Measurements from ENCODE around the gene ANKRD65. TPM values are rescaled to one million over a fixed set of nuclear protein-coding genes. Genes with fewer than 3 reads are reported as not detected.

ANKRD65 gene
- total RNA-seq, 1 experiment from 2014 or later, result 0.18 TPM

DNA sequence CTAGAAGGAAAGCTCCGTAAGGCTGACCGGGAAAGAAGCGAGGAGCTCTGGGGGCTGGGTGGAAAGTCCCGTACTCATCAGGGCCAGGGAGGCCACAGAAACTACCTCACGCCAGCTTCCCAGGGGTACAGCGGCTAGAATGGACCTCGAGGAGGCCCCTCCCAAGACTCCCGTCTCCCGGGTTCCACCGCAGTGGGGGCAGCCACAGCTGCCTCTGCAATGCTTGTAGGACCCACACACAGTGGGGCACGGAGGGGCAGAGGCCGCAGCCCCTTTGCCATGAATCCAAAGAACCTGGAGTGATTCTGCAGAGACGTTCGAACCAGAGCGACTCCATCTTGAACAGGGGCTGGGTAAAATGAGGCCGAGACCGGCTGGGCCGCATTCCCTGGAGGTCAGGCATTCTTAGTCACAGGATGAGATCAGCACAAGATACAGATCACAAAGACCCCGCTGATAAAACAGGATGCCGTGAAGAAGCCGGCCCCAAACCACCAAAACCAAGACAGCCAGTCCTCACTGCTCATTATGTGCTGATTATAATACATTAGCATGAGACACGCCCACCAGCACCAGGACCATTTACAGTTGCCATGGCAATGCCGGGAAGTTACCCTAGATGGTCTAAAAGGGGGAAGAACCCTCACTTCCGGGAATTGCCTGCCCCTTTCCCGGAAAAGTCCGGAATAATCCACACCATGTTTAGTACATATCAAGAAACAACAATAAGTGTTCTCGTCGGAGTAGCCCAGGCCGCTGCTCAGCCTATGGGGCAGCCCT, 1.6 kb upstream of the ANKRD65 start:
- no peak for ATAC-seq
- BruUV-seq (replicated peaks), result no TSS peak
- H2AFZ ChIP-seq (ENCODE audit: low read length), result peak overlapping the region; percentile 51
- no peaks in the 10 kb centered on the region for H3K9me2 ChIP-seq (replicated peaks; ENCODE audit: low read length)
- H3K27me3 ChIP-seq (ENCODE audit: low read length), result no peaks in the 10 kb centered on the region
- no peak overlapping the region for H3K9ac ChIP-seq (ENCODE audit: low read length)
- no peaks in the 10 kb centered on the region for H3K9me3 ChIP-seq (ENCODE audit: low read length)
- no peak overlapping the region for H3K27ac ChIP-seq (ENCODE audit: low read length)
- H3F3A ChIP-seq (ENCODE audit: low read length, unreplicated experiment), result no peaks in the 10 kb centered on the region
- TF ChIP-seq EZH2 (IDR thresholded peaks at IDR 0.05; ENCODE audit: low read length, unreplicated experiment), result no peak
- no peak for TF ChIP-seq EZH2phosphoT487 (IDR thresholded peaks at IDR 0.05; ENCODE audit: borderline replicate concordance, low read length)
- no peak for TF ChIP-seq CTCF (conservative IDR thresholded peaks at IDR 0.05; ENCODE audit: low read depth, low read length)
- ChIA-PET CTCF (no interaction called here), POLR2A (ENCODE audit: unreplicated experiment) (no interaction called here)
- no peak overlapping the region for H3K4me3 ChIP-seq (ENCODE audit: low read length)
- no peaks in the 10 kb centered on the region for H4K20me1 ChIP-seq (ENCODE audit: low read length)
- peak; percentile 77 for DNase-seq
- peaks cover 15% of the 10 kb centered on the region for H3K4me1 ChIP-seq (ENCODE audit: insufficient read depth, low read length)
- intact Hi-C loops (cut with micrococcal nuclease), result no loop called here
- H3K79me2 ChIP-seq (ENCODE audit: low read length), result no peaks in the 10 kb centered on the region
- peak overlapping the region; percentile 32; the same call in 1 of the 2 replicates for H3K4me2 ChIP-seq (ENCODE audit: low read length)
- no peaks in the 10 kb centered on the region for H3K36me3 ChIP-seq (ENCODE audit: low read depth, low read length)

DNA sequence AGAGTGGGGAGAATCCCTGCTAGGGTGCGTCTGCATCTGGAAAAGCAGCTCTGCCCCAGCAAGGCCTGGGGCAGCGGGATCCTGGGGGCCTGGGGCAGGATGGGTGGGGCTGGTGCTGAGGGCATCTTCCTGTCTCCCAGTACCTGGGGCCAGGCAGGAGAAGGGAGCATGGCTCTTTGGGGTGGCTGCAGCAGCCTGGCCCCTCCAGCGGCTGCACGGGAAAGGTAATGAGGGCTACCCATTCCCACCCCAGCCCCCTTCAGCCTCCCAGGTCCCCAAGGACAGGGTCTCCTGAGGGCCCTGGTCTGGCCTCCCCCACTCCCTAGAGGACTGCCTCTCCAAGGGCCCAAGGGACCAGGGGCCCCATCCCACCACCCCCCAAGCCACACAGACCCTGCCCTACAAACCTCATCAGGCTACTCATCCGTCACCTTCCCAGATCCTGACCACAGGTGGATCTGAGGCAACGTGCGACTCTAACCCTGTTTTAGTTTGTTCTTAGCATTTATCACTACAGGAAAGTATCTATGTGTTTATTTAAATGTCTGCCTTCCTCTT, 910 bp upstream of the ANKRD65 start:
- no TSS peak for BruUV-seq (replicated peaks)
- intact Hi-C loops (cut with micrococcal nuclease), result no loop called here
- no peaks in the 10 kb centered on the region for H3K9me2 ChIP-seq (replicated peaks; ENCODE audit: low read length)
- H3K27ac ChIP-seq (ENCODE audit: low read length), result no peak overlapping the region
- ATAC-seq, result no peak
- peak overlapping the region; percentile 51; the same call in 1 of the 2 replicates for H2AFZ ChIP-seq (ENCODE audit: low read length)
- 0 out of 2 replicates have a peak overlapping the region, but pooled peaks have one; percentile 32 for H3K4me2 ChIP-seq (ENCODE audit: low read length)
- H3K4me3 ChIP-seq (ENCODE audit: low read length), result no peak overlapping the region
- TF ChIP-seq EZH2 (IDR thresholded peaks at IDR 0.05; ENCODE audit: low read length, unreplicated experiment) (no peak), EZH2phosphoT487 (IDR thresholded peaks at IDR 0.05; ENCODE audit: borderline replicate concordance, low read length) (no peak), CTCF (conservative IDR thresholded peaks at IDR 0.05; ENCODE audit: low read depth, low read length) (no peak)
- no peak for DNase-seq
- no peaks in the 10 kb centered on the region for H3K79me2 ChIP-seq (ENCODE audit: low read length)
- CTCF ChIA-PET, result no interaction called here
- H3K27me3 ChIP-seq (ENCODE audit: low read length), result no peaks in the 10 kb centered on the region
- H3K36me3 ChIP-seq (ENCODE audit: low read depth, low read length), result no peaks in the 10 kb centered on the region
- no peaks in the 10 kb centered on the region for H4K20me1 ChIP-seq (ENCODE audit: low read length)
- POLR2A ChIA-PET (ENCODE audit: unreplicated experiment), result no interaction called here
- no peak overlapping the region for H3K9ac ChIP-seq (ENCODE audit: low read length)
- peaks cover 15% of the 10 kb centered on the region for H3K4me1 ChIP-seq (ENCODE audit: insufficient read depth, low read length)
- no peaks in the 10 kb centered on the region for H3F3A ChIP-seq (ENCODE audit: low read length, unreplicated experiment)
- H3K9me3 ChIP-seq (ENCODE audit: low read length), result no peaks in the 10 kb centered on the region

GRCh38 chr1:1420654-1421141, 378 bp downstream of the ANKRD65 start:
- Histone ChIP-seq H3F3A (ENCODE audit: low read length, unreplicated experiment) (no peaks in the 10 kb centered on the region), H3K4me1 (ENCODE audit: insufficient read depth, low read length) (peaks cover 15% of the 10 kb centered on the region), H3K27me3 (ENCODE audit: low read length) (no peaks in the 10 kb centered on the region), H3K9me2 (replicated peaks; ENCODE audit: low read length) (no peaks in the 10 kb centered on the region), H3K79me2 (ENCODE audit: low read length) (no peaks in the 10 kb centered on the region), H3K9me3 (ENCODE audit: low read length) (no peaks in the 10 kb centered on the region), H2AFZ (ENCODE audit: low read length) (no peak overlapping the region), H3K27ac (ENCODE audit: low read length) (no peak overlapping the region), H3K4me2 (ENCODE audit: low read length) (no peak overlapping the region), H3K9ac (ENCODE audit: low read length) (no peak overlapping the region), H3K4me3 (ENCODE audit: low read length) (no peak overlapping the region), H3K36me3 (ENCODE audit: low read depth, low read length) (no peaks in the 10 kb centered on the region), H4K20me1 (ENCODE audit: low read length) (no peaks in the 10 kb centered on the region)
- TF ChIP-seq EZH2phosphoT487 (IDR thresholded peaks at IDR 0.05; ENCODE audit: borderline replicate concordance, low read length) (no peak), EZH2 (IDR thresholded peaks at IDR 0.05; ENCODE audit: low read length, unreplicated experiment) (no peak), CTCF (conservative IDR thresholded peaks at IDR 0.05; ENCODE audit: low read depth, low read length) (no peak)
- no peak for ATAC-seq
- DNase-seq, result no peak
- ChIA-PET CTCF (interaction anchor here (1.0 kb wide), 1 partner anchor 18 kb away, joined by 5 read pairs; no protein-coding TSS in a partner anchor), POLR2A (ENCODE audit: unreplicated experiment) (no interaction called here)
- BruUV-seq (replicated peaks), result no TSS peak
- intact Hi-C loops (cut with micrococcal nuclease), result no loop called here
